ENCODE data around the gene FAM89B. TPM values are rescaled to one million over a fixed set of nuclear protein-coding genes. Genes with fewer than 3 reads are reported as not detected.
A peak's percentile ranks its signal among the peaks of the same experiment; 100 is the strongest.

FAM89B gene
- total and polyA plus RNA-seq, 4 donors = 20.6 to 53.5 (median 44.4) TPM

GRCh38 chr11:65552388-65552951 is 19.9 kb upstream of the FAM89B start:
- peaks cover 0 to 24% (median 13%) of the 10 kb centered on the region in 5 donors for H3K4me1 ChIP-seq (ENCODE audit: control insufficient read depth in 5 of 5, insufficient read depth in 5 of 5, low read length in 5 of 5)
- no peaks in the 10 kb centered on the region for H3K27me3 ChIP-seq (ENCODE audit: control insufficient read depth in 3 of 3, insufficient read depth in 3 of 3, low read length in 2 of 3)
- H3K4me3 ChIP-seq = no peak overlapping the region
- no peak for DNase-seq
- TF ChIP-seq, protein P1, sequence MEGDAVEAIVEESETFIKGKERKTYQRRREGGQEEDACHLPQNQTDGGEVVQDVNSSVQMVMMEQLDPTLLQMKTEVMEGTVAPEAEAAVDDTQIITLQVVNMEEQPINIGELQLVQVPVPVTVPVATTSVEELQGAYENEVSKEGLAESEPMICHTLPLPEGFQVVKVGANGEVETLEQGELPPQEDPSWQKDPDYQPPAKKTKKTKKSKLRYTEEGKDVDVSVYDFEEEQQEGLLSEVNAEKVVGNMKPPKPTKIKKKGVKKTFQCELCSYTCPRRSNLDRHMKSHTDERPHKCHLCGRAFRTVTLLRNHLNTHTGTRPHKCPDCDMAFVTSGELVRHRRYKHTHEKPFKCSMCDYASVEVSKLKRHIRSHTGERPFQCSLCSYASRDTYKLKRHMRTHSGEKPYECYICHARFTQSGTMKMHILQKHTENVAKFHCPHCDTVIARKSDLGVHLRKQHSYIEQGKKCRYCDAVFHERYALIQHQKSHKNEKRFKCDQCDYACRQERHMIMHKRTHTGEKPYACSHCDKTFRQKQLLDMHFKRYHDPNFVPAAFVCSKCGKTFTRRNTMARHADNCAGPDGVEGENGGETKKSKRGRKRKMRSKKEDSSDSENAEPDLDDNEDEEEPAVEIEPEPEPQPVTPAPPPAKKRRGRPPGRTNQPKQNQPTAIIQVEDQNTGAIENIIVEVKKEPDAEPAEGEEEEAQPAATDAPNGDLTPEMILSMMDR (IDR thresholded peaks at IDR 0.05; ENCODE audit: control extremely low read depth, extremely low read depth) = no peak
- WGBS, 2 donors = 73 to 79% methylated on average over 9 of the region's 9 CpGs
- H3K9me3 ChIP-seq (ENCODE audit: control insufficient read depth in 4 of 4, insufficient read depth in 3 of 4, low read length in 3 of 4) = no peaks in the 10 kb centered on the region
- no peak overlapping the region for H3K9ac ChIP-seq (ENCODE audit: insufficient read depth in 1 of 2, low read length in 2 of 2)
- peaks cover 0 to 26% (median 24%) of the 10 kb centered on the region in 4 donors for H3K36me3 ChIP-seq (ENCODE audit: control insufficient read depth in 4 of 4, insufficient read depth in 4 of 4, low read length in 4 of 4)
- H3K27ac ChIP-seq (ENCODE audit: low read depth in 1 of 2, low read length in 1 of 2) = peak overlapping the region in 1 of 2 donors; percentile 28
- ATAC-seq (ENCODE audit: insufficient read depth, low FRiP score) = no peak

DNA sequence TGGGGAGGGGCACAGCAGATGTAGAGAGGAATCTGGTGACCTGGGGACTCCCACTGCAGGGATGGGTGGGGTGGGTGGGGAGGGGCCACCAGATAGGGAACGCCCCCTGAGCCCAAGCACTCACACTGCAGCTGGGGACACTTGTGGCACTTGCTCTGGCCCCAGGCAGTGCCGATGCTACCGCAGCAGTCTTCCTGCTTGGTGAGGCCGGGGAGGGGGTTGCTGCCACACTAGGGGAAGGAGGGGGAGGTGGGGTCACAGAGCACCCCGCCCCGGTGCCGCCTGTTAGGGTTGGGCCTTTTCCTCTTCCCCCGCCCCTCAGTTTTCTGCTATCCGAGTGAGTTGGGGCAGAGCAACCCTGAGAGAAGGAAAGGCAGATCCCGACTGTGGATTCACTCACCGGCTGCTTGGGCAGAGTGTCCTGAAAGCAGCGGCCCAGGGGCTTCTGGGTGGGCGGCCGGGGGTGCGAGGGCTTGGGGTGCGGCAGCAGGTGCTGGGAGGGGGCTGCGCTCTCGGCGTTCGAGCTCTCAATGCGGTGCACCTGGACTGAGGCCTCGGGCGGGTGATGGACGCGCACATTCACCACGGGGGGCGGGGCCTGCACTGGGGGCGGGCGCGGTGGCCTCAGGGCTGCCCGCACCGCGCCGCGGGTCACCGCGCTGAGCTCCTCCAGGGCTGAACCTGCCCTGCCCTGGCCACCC is 18.9 kb upstream of the FAM89B start:
- no peak overlapping the region for H3K9ac ChIP-seq (ENCODE audit: insufficient read depth in 1 of 2, low read length in 2 of 2)
- H3K27me3 ChIP-seq (ENCODE audit: control insufficient read depth in 3 of 3, insufficient read depth in 3 of 3, low read length in 2 of 3) = no peaks in the 10 kb centered on the region
- no peak overlapping the region for H3K27ac ChIP-seq (ENCODE audit: low read depth in 1 of 2, low read length in 1 of 2)
- DNase-seq = no peak
- no peaks in the 10 kb centered on the region for H3K9me3 ChIP-seq (ENCODE audit: control insufficient read depth in 4 of 4, insufficient read depth in 3 of 4, low read length in 3 of 4)
- H3K4me1 ChIP-seq (ENCODE audit: control insufficient read depth in 5 of 5, insufficient read depth in 5 of 5, low read length in 5 of 5) = peaks cover 0 to 24% (median 13%) of the 10 kb centered on the region in 5 donors
- TF ChIP-seq, protein P1 (IDR thresholded peaks at IDR 0.05; ENCODE audit: control extremely low read depth, extremely low read depth) = no peak
- no peak for ATAC-seq (ENCODE audit: insufficient read depth, low FRiP score)
- 48 to 74% methylated on average over 28 to 37 of the region's 37 CpGs for WGBS, 2 donors
- peaks cover 0 to 21% (median 18%) of the 10 kb centered on the region in 4 donors for H3K36me3 ChIP-seq (ENCODE audit: control insufficient read depth in 4 of 4, insufficient read depth in 4 of 4, low read length in 4 of 4)
- no peak overlapping the region for H3K4me3 ChIP-seq

- Histone ChIP-seq H3K9ac (ENCODE audit: insufficient read depth in 1 of 2, low read length in 2 of 2) (no peak overlapping the region), H3K36me3 (ENCODE audit: control insufficient read depth in 4 of 4, insufficient read depth in 4 of 4, low read length in 4 of 4) (peaks cover 0 to 14% (median 12%) of the 10 kb centered on the region in 4 donors), H3K4me3 (no peak overlapping the region), H3K27ac (ENCODE audit: low read depth in 1 of 2, low read length in 1 of 2) (no peak overlapping the region), H3K27me3 (ENCODE audit: control insufficient read depth in 3 of 3, insufficient read depth in 3 of 3, low read length in 2 of 3) (no peaks in the 10 kb centered on the region), H3K4me1 (ENCODE audit: control insufficient read depth in 5 of 5, insufficient read depth in 5 of 5, low read length in 5 of 5) (peaks cover 0 to 31% (median 17%) of the 10 kb centered on the region in 5 donors), H3K9me3 (ENCODE audit: control insufficient read depth in 4 of 4, insufficient read depth in 3 of 4, low read length in 3 of 4) (no peaks in the 10 kb centered on the region)
- 83 to 87% methylated on average over 25 to 27 of the region's 27 CpGs for WGBS, 2 donors
- ATAC-seq (ENCODE audit: insufficient read depth, low FRiP score) (no peak), DNase-seq (no peak)
- TF ChIP-seq, protein P1 (IDR thresholded peaks at IDR 0.05; ENCODE audit: control extremely low read depth, extremely low read depth) = no peak
Observed at GRCh38 chr11:65554057-65554818, 18.1 kb upstream of the FAM89B start.

All from lung (tissue), 12 donors.